OCI-LY1 (cell line): ENCODE results near the gene PLA2G4B.

ENCODE experiments used
- H2AFZ ChIP-seq: fragments of 200-600 bp; sonication (generic), shearing (Covaris generic); 2 replicates; pipeline ENCODE4 v1.6.0; 2014; ENCODE audit warnings: antibody characterized with exemption, mild to moderate bottlenecking, low read length
- H3F3A ChIP-seq: fragments of 200-600 bp; sonication (generic), shearing (Covaris generic); 2 replicates; pipeline ENCODE4 v1.6.0; 2014; ENCODE audit warnings: mild to moderate bottlenecking, antibody characterized with exemption, low read length, moderate library complexity; ENCODE audit not compliant: insufficient read depth
- H3K27ac ChIP-seq: fragments of 200-600 bp; sonication (generic); 2 replicates; pipeline ENCODE4 v1.5.1; 2014; ENCODE audit warnings: low read length, mixed run types, mild to moderate bottlenecking, low read depth; ENCODE audit not compliant: poor library complexity, severe bottlenecking
- H3K27me3 ChIP-seq: fragments of 200-600 bp; sonication (generic); 2 replicates; pipeline ENCODE4 v1.6.0; 2014; ENCODE audit warnings: antibody characterized with exemption, mild to moderate bottlenecking, low read length, moderate library complexity; ENCODE audit not compliant: insufficient read depth
- H3K36me3 ChIP-seq: fragments of 200-600 bp; sonication (generic); 2 replicates; pipeline ENCODE4 v1.6.1; 2014; ENCODE audit warnings: mild to moderate bottlenecking, antibody characterized with exemption, low read length, moderate library complexity, mixed read lengths; ENCODE audit not compliant: insufficient read depth
- H3K4me1 ChIP-seq: fragments of 200-600 bp; sonication (generic); 2 replicates; pipeline ENCODE4 v1.5.1; 2014; ENCODE audit warnings: mild to moderate bottlenecking, low read length, moderate library complexity; ENCODE audit not compliant: insufficient read depth, severe bottlenecking
- H3K4me2 ChIP-seq: fragments of 200-600 bp; sonication (generic), shearing (Covaris generic); 2 replicates; pipeline ENCODE4 v1.6.1; 2014; ENCODE audit warnings: low read length
- H3K4me3 ChIP-seq: fragments of 200-600 bp; sonication (generic); 2 replicates; pipeline ENCODE4 v1.5.1; 2014; ENCODE audit warnings: low read length, low read depth, mild to moderate bottlenecking, mixed read lengths; ENCODE audit not compliant: poor library complexity, severe bottlenecking
- H3K79me2 ChIP-seq: fragments of 200-600 bp; shearing (Covaris generic); 2 replicates; pipeline ENCODE4 v1.6.1; 2016; ENCODE audit warnings: mixed run types, low read length, mixed read lengths; ENCODE audit not compliant: insufficient read depth
- H3K9ac ChIP-seq: fragments of 200-600 bp; sonication (generic), shearing (Covaris generic); 2 replicates; pipeline ENCODE4 v1.6.1; 2014; ENCODE audit warnings: mild to moderate bottlenecking, low read length, mixed read lengths
- H3K9me2 ChIP-seq: fragments of 200-600 bp; sonication (generic), shearing (Covaris generic); 2 replicates; pipeline ENCODE4 v1.6.1; 2014; ENCODE audit warnings: low read depth, mild to moderate bottlenecking, low read length, mixed read lengths
- H3K9me3 ChIP-seq: fragments of 200-600 bp; shearing (Covaris generic); 2 replicates; pipeline ENCODE4 v1.6.1; 2014; ENCODE audit warnings: low read length, mixed read lengths
- H4K20me1 ChIP-seq: fragments of 200-600 bp; sonication (generic), shearing (Covaris generic); 2 replicates; pipeline ENCODE4 v1.6.0; 2016; ENCODE audit warnings: mild to moderate bottlenecking, low read length; ENCODE audit not compliant: insufficient read depth
- EZH2 ChIP-seq: fragments of 200-600 bp; sonication (generic), shearing (Covaris generic); IDR thresholded peaks from 2 replicates; pipeline ENCODE4 v1.8.0; 2017; ENCODE audit warnings: borderline replicate concordance, mixed run types, mild to moderate bottlenecking, antibody characterized with exemption, low read length, moderate library complexity, mixed read lengths
- TF ChIP-seq, protein P1 (sequence below): fragments of 200-600 bp; sonication (generic), shearing (Covaris generic); IDR thresholded peaks from 2 replicates; pipeline ENCODE4 v1.5.1; 2017; ENCODE audit warnings: mild to moderate bottlenecking, antibody characterized with exemption, low read length, moderate library complexity, mixed read lengths

PLA2G4B gene

DNA sequence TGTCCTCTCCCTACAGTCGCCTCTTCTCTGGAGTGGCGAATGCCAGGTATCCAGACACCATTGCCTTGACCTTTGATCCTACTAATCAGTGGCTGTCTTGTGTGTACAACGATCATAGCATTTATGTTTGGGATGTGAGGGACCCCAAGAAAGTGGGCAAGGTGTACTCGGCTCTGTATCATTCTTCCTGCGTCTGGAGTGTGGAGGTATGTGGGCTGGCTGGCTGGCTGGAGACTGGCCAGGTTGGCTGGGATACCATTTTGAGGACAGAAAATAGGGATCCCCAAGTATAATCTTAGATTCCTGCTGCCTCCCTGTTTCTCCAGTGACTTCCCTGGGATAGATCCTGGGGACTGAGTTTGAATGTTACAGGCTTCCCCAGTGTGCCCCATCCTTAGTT lies 24.1 kb upstream of the PLA2G4B start:
- Histone ChIP-seq H3K9me2 (no peaks in the 10 kb centered on the region), H3K4me1 (peaks cover 16% of the 10 kb centered on the region), H3K4me2 (no peak overlapping the region), H2AFZ (no peak overlapping the region), H3K36me3 (peaks cover 5% of the 10 kb centered on the region; the same call in 1 of the 2 replicates), H3K27ac (no peak overlapping the region), H3K4me3 (no peak overlapping the region), H4K20me1 (no peaks in the 10 kb centered on the region), H3K79me2 (no peaks in the 10 kb centered on the region), H3K9me3 (no peaks in the 10 kb centered on the region), H3K9ac (no peak overlapping the region), H3F3A (no peaks in the 10 kb centered on the region), H3K27me3 (no peaks in the 10 kb centered on the region)
- TF ChIP-seq, protein P1, sequence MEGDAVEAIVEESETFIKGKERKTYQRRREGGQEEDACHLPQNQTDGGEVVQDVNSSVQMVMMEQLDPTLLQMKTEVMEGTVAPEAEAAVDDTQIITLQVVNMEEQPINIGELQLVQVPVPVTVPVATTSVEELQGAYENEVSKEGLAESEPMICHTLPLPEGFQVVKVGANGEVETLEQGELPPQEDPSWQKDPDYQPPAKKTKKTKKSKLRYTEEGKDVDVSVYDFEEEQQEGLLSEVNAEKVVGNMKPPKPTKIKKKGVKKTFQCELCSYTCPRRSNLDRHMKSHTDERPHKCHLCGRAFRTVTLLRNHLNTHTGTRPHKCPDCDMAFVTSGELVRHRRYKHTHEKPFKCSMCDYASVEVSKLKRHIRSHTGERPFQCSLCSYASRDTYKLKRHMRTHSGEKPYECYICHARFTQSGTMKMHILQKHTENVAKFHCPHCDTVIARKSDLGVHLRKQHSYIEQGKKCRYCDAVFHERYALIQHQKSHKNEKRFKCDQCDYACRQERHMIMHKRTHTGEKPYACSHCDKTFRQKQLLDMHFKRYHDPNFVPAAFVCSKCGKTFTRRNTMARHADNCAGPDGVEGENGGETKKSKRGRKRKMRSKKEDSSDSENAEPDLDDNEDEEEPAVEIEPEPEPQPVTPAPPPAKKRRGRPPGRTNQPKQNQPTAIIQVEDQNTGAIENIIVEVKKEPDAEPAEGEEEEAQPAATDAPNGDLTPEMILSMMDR, result no peak
- no peak for TF ChIP-seq EZH2

DNA sequence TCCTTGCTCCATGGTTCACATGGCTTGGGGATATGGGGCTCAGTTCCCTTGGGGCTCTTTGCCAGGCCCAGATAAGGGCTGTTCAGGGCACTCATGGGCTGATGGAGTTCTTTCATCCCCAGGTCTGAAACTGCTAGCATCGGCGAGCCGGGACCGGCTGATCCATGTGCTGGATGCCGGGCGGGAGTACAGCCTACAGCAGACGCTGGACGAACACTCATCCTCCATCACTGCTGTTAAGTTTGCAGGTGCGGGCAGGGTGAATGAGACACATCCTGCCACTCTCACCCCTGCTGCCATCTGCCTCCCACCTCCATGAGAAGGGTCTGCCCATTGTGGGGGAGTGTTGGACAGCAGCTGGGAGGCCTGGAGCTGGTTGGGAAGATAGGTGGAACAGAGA lies 21.9 kb upstream of the PLA2G4B start:
- Histone ChIP-seq H3K4me1 (no peaks in the 10 kb centered on the region), H3K9ac (no peak overlapping the region), H3K4me3 (no peak overlapping the region), H3K9me2 (no peaks in the 10 kb centered on the region), H3K79me2 (no peaks in the 10 kb centered on the region), H4K20me1 (no peaks in the 10 kb centered on the region), H3K9me3 (no peaks in the 10 kb centered on the region), H3K36me3 (peaks cover 9% of the 10 kb centered on the region; the same call in 1 of the 2 replicates), H3F3A (no peaks in the 10 kb centered on the region), H3K27me3 (no peaks in the 10 kb centered on the region), H3K4me2 (no peak overlapping the region), H3K27ac (no peak overlapping the region), H2AFZ (no peak overlapping the region)
- TF ChIP-seq, protein P1, result no peak

GRCh38 chr15:41817327-41817726 lies 21.3 kb upstream of the PLA2G4B start:
- Histone ChIP-seq H3K27ac (no peak overlapping the region), H4K20me1 (no peaks in the 10 kb centered on the region), H3K36me3 (peaks cover 9% of the 10 kb centered on the region; the same call in 1 of the 2 replicates), H3K79me2 (no peaks in the 10 kb centered on the region), H3K4me3 (no peak overlapping the region), H3K4me1 (no peaks in the 10 kb centered on the region), H3K4me2 (no peak overlapping the region), H3K9ac (no peak overlapping the region), H3F3A (no peaks in the 10 kb centered on the region), H3K27me3 (no peaks in the 10 kb centered on the region), H3K9me2 (no peaks in the 10 kb centered on the region), H3K9me3 (no peaks in the 10 kb centered on the region), H2AFZ (no peak overlapping the region)
- no peak for TF ChIP-seq EZH2
- TF ChIP-seq, protein P1, result no peak
